AG09309 (cell line): Measurements from ENCODE around the gene MAP4K3.
"Not testable (repeated sequence)": the region's sequence is repeated elsewhere in the genome, so short reads cannot be mapped to it uniquely, and the experiment has no call there.

ENCODE experiments used
- DNase-seq: peaks from one replicate; pipeline ENCODE4 v3.0.0-alpha.2; 2010; ENCODE audit warnings: low read depth
- H3K4me3 ChIP-seq: 2 replicates; pipeline ENCODE4 v1.5.1; 2011; ENCODE audit warnings: mild to moderate bottlenecking, low read depth, low read length, moderate library complexity; ENCODE audit not compliant: control insufficient read depth
- CTCF ChIP-seq: IDR thresholded peaks from 2 replicates; pipeline ENCODE4 v1.5.1; 2011; ENCODE audit warnings: mild to moderate bottlenecking, low read depth, low read length, inconsistent platforms; ENCODE audit not compliant: insufficient read depth, control insufficient read depth; ENCODE audit errors: missing control alignments

Gene MAP4K3

GRCh38 chr2:39368846-39369245 lies 68.2 kb downstream of the MAP4K3 start:
- H3K4me3 ChIP-seq: no peak overlapping the region
- no peak for DNase-seq
- no peak for TF ChIP-seq CTCF

- H3K4me3 ChIP-seq: no peak overlapping the region
- DNase-seq: no peak
- no peak for TF ChIP-seq CTCF
Measured at GRCh38 chr2:39368376-39368775, 68.7 kb downstream of the MAP4K3 start.

GRCh38 chr2:39362595-39362994 lies 74.5 kb downstream of the MAP4K3 start:
- DNase-seq: no peak
- no peak for TF ChIP-seq CTCF
- H3K4me3 ChIP-seq: no peak overlapping the region

GRCh38 chr2:39361511-39361910 lies 75.6 kb downstream of the MAP4K3 start:
- no peak for TF ChIP-seq CTCF
- no peak for DNase-seq
- H3K4me3 ChIP-seq: no peak overlapping the region

GRCh38 chr2:39360342-39360741 lies 76.7 kb downstream of the MAP4K3 start:
- DNase-seq, H3K4me3 ChIP-seq: not testable (repeated sequence)

GRCh38 chr2:39359453-39360038 lies 77.5 kb downstream of the MAP4K3 start:
- H3K4me3 ChIP-seq: no peak overlapping the region
- TF ChIP-seq CTCF: no peak
- DNase-seq: no peak

- no peak for TF ChIP-seq CTCF
- no peak for DNase-seq
- H3K4me3 ChIP-seq: no peak overlapping the region
Measured at GRCh38 chr2:39356922-39357639, 80.0 kb downstream of the MAP4K3 start.
